ENCODE results near the gene FBXL19. TPM values are rescaled to one million over a fixed set of nuclear protein-coding genes. Genes with fewer than 3 reads are reported as not detected.

The FBXL19 gene
- total and polyA plus RNA-seq, 2 of the 13 experiments (the other 11 are each of a cell fraction or from before 2014, with no cell fraction given) = 6.0 to 13.7 TPM

- TF ChIP-seq POGK (CRISPR knock-in tag; conservative IDR thresholded peaks at IDR 0.05) (peak; percentile 82), FOXP4 (CRISPR knock-in tag; IDR thresholded peaks at IDR 0.05) (no peak), LBX2 (CRISPR knock-in tag; IDR thresholded peaks at IDR 0.05; ENCODE audit: borderline replicate concordance) (no peak), MEIS1 (CRISPR knock-in tag; IDR thresholded peaks at IDR 0.05; ENCODE audit: borderline replicate concordance) (no peak), RFX5 (IDR thresholded peaks at IDR 0.05; ENCODE audit: low read depth, low read length) (no peak), ZMYM4 (CRISPR knock-in tag; IDR thresholded peaks at IDR 0.05) (no peak), ZNF678 (CRISPR knock-in tag; IDR thresholded peaks at IDR 0.05) (no peak), ZNF20 (CRISPR knock-in tag; IDR thresholded peaks at IDR 0.05) (no peak; the same call in 1 of the 2 replicates), ZNF674 (CRISPR knock-in tag; IDR thresholded peaks at IDR 0.05; ENCODE audit: low read depth) (peak; percentile 82), ZNF614 (CRISPR knock-in tag; IDR thresholded peaks at IDR 0.05; ENCODE audit: borderline replicate concordance) (no peak), ZBTB43 (CRISPR knock-in tag; conservative IDR thresholded peaks at IDR 0.05) (0 out of 2 replicates have a peak, but pooled peaks have one; percentile 35), ZSCAN5A (CRISPR knock-in tag; IDR thresholded peaks at IDR 0.05; ENCODE audit: borderline replicate concordance) (no peak), RNF2 (conservative IDR thresholded peaks at IDR 0.05; ENCODE audit: low read depth) (no peak), MEIS2 (CRISPR knock-in tag; IDR thresholded peaks at IDR 0.05) (no peak), ZNF576 (CRISPR knock-in tag; IDR thresholded peaks at IDR 0.05) (no peak), ONECUT2 (CRISPR knock-in tag; IDR thresholded peaks at IDR 0.05) (0 out of 2 replicates have a peak, but pooled peaks have one; percentile 15), ZMYM2 (CRISPR knock-in tag; IDR thresholded peaks at IDR 0.05) (no peak), TIGD3 (CRISPR knock-in tag; IDR thresholded peaks at IDR 0.05; ENCODE audit: borderline replicate concordance) (0 out of 2 replicates have a peak, but pooled peaks have one; percentile 71), NFIB (CRISPR knock-in tag; IDR thresholded peaks at IDR 0.05; ENCODE audit: borderline replicate concordance) (no peak)
These were observed 25.6 kb downstream of the FBXL19 start, which contains the start of gene ORAI3 (continued) for GRCh38 chr16:30948667-30949649.

All from HepG2 (cell line).